Stimulated activated CD8-positive, alpha-beta memory T cell treated with anti-CD3 and anti-CD28 coated beads, Interleukin-4, amount 100 ng/mL, for 1 hour (primary cell): ENCODE measurements around the gene RGMA.
"Not testable (repeated sequence)": the region's sequence is repeated elsewhere in the genome, so short reads cannot be mapped to it uniquely, and the experiment has no call there.

Source experiments
- DNase-seq, 2 donors: peaks; one replicate each; pipeline ENCODE4 v3.0.0-alpha.2; 2020; ENCODE audit warnings: low read depth in 2 of 2, low spot score in 1 of 2

Gene RGMA

GRCh38 chr15:93035092-93035915 is 53.7 kb downstream of the RGMA start:
- no peak for DNase-seq

- DNase-seq = no peak
These were observed 54.5 kb downstream of the RGMA start for GRCh38 chr15:93034512-93034911.

DNA sequence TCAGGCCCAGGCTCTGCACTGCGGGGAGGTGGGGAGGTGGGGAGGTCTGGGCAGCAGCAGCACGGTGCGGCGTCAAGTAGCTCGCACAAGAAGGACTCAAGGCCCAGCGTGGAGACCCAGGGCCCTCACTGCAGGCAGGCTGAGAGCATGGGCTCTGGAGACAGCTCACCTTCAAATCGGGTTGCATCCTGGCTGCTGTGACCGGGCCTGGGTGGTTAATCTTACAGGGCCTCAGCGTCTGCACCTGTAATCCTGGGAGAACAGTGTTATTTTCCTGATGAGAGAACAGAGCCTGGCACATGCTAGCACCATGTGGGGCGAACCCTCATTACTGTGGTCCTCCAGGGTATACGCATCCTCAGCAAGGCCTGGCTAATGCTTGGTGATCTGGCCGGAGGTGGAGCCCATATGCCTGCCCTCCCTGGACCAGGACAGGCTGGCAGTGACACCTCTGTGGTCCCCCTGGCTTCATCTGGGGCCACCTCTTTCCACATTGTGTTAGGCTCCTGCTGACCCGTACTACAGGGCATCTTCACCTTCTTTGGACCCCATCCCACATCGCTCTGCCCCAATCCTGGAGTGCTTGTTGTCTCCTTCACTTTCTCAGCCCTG is 55.5 kb downstream of the RGMA start:
- DNase-seq = no peak

DNA sequence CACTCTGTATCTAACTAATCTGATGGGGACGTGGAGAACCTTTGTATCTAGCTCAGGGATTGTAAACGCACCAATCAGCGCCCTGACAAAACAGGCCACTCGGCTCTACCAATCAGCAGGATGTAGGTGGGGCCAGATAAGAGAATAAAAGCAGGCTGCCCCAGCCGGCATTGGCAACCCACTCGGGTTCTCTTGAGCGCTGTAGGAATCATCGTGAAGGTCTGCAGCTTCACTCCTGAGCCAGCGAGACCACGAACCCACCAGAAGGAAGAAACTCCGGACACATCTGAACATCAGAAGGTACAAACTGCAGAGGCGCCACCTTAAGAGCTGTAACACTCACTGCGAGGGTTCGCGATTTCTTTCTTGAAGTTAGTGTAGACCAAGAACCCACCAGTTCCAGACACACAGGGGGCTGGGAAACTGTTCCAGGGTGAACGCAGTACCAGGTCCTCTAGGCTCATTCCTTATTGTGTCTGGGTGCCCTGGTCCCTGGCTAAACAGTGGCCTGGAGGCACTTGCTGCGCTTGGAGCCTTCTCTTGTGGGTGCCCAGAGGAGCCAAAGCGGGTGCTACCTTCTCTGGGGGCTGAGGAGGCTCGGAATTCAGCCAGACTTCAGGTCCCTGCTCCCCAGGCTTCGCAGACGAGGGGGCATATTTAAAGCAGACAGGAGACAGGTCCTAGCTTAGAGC is 56.4 kb downstream of the RGMA start:
- not testable (repeated sequence) for DNase-seq

GRCh38 chr15:93031557-93032384 is 57.2 kb downstream of the RGMA start:
- not testable (repeated sequence) for DNase-seq

DNA sequence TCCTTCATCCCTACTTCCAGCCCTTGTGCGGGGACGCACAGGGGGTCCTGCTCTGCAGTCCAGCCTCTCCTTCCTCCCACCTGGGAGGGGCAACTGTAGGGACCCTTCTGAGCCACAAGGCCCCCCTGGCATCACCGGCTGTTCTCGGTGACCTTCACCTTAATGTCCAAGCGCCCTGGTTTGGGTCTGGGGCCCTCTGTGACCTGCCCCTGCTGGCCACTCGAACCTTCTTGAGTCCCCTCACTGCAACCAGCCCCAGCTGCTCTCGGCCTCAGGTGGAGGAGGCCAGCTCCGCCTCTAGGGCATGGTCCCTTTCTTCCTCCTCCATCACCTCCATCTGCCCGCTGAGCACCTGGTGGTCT is 57.9 kb downstream of the RGMA start:
- DNase-seq = no peak

- peak; percentile 20 to 33 for DNase-seq
These were observed 58.4 kb downstream of the RGMA start for GRCh38 chr15:93030430-93031102.

- DNase-seq = no peak
These were observed 59.1 kb downstream of the RGMA start for GRCh38 chr15:93029836-93030429.

DNA sequence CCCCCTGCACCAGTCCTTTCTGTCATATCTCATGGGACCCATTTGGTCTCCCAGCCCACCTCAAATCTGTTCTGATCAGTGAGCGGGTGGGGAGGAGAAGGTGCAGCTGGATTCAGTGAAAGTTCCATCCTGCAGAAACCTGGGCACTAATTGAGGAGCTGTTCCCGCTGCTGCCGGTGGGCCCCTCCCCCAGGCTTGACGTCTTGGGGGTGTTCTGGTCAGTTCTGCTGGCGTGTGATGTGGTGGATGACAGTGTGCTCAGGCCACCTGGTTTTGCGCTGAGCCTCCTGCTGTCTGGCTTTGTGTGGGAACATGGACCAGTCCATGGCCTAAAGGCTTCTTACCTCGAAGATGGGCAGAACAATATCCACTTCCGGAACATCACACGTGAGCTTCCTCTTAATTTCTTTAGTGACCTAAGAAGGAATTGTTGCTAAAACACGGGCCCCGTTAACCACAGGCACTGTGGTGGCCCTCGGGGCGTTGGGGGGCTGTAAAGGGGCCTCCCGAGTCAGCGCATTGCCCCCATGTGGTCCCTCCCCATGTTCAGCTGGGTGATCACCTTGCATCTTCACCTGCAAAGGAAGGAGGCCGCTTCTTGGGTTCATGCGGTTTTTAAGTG is 59.7 kb downstream of the RGMA start:
- no peak for DNase-seq

- DNase-seq = no peak
These were observed 60.3 kb downstream of the RGMA start for GRCh38 chr15:93028632-93029213.

DNA sequence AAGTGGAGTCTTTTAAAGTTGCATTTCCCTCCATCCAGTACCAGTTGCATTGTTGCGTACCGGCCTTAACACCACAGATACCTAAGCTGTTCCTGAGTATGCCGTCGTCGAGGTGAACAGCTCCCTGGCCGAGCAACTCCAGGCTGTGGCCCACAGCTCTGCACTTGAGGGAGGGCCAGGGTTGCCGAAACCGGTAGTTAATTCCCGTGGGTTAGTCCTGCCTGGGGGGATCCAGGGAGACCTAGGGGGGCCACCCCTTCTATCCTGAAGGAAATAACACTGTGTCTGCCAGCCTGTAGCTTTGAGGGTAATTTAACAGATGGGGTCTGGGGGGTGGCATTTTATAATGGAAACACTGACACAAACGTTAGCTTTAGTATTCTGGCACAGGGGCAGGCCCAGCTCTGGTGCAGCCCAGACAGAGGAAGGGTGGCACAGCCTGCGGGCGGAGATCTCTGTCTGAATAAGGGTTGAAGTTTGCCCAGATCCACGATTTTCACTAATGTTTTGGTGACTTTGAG is 60.8 kb downstream of the RGMA start:
- DNase-seq = no peak

DNA sequence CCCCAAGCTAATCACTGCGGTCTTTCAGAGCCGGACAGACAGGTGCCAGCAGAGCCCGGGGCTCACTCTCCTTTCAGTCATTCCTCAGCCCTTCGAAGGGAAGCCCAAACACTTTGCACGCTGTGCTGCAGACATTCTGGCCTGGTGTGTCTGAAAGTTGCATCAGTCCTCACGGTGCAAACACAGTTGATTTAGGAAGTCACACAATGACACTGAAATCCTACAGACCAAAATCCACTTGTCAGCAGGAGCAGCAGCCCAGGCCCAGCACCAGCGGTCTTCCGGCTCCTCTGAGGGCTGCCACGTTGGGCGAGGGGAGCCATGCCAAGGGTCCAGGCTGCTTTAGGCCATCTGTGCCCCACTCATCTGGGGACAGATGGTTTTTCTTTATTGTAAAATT is 61.6 kb downstream of the RGMA start:
- DNase-seq = no peak

DNA sequence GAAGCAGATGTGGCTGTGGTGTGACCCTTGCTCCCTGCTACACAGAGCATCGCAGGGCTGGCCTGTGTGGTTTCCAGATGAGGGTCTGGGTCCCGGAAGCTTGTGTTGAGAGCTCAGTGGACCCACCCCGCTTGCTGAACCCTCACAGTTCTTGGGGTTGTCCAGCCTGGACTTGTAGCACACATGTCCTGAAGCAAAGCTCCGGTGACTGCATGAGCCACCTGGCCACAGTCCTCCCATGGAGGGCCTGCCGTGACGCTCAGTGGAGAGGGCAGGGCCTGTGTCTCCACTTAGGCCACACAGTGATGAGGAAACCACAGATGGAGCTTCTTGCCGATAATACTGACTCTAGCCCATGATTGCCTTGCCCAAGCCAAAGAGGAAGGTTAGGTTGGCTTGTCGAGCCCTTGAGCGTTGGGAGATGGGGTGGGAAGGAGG is 62.6 kb downstream of the RGMA start:
- DNase-seq = no peak

GRCh38 chr15:93025625-93025982 is 63.4 kb downstream of the RGMA start:
- no peak for DNase-seq

DNA sequence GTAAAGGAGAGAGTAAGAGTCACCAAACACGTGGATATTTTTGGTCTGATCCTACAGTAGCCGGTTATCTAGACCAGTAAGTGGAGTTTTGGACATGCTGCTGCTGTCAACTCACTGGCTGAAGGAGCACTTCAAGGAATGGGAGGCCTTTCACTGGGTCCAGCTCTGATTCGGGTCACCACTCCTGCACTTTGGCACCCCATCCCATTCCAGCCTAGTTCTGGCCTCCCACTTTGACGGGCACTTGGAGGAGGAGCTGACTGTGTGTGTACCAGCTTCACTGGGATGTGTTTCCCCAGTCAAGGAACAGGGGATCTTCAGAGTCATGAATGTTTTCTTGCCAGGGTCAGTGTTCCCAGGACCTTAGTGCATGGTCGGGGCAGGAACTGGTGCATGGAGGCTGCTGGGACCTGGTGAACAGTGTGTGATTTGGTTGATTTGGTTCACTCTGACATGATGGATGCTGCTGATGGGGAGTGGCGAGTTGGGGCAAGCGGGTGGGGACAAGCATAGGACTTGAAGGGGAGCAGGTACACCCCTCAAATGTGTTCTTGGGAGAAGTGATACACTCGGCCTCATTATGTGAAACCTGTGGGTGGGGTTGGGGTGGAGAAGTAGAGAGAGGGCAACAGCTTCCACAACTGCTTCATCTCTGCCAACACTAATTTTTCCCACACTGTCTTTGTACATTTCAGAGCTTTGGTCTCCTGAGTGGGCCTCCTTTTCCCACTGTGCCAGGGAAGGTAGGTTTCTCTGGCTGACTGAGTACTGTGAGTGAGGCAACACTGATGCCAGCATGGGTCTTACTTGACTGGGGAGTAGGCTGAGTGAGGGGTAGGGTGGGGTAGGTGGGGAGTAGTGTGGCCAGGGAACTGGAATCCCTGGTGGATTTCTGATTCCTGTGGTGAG is 64.0 kb downstream of the RGMA start:
- no peak for DNase-seq

GRCh38 chr15:93024293-93024692 is 64.7 kb downstream of the RGMA start:
- no peak for DNase-seq

DNA sequence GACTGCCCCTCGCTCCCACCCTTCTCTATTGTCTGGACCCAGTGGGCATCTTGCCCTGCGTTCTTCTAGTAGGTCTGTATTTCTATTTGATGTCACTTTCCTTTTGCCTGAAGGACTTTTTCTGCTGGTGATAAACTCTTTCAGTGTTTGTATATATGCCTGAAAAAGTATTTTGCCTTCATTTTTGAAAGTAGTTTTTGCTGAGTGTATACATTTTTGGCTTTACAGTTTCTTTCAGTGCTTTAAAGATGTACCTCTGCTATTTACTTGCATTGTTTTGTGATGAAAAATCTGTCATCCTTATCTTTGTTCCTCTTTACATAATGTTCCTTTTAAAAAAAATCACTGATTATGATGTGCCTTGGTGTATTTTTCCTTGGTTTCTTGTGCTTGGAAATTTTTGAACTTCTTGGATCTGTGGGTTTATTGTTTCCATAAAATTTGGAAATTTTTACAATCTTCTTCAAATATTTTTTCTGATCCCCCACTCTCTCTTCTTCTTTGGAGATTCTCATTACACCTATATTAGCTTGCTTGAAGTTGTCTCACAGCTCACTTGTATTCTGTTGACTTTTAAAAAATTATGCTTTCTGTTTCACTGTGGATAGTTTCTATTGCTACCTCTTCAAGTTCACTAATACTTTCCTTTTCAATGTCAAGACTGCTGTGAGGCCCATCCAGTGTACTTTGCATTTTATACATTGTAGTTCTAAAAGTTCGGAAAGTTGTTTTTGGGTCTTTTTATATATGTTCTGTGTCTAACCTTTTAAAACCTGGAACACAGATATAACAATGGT is 67.8 kb downstream of the RGMA start:
- DNase-seq = no peak

DNA sequence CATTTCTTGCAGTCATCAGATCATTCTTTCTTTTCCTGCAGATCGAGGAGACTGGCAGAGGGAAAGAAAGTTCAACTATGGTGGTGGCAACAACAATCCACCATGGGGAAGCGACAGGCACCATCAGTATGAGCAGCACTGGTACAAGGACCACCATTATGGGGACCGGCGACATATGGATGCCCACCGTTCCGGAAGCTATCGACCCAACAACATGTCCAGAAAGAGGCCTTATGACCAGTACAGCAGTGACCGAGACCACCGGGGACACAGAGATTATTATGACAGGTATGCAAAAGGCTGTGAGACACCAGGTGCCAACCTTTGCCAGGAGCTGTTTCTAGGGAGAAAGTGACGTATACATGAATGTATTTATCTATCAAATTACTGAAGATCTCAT is 69.0 kb downstream of the RGMA start:
- no peak for DNase-seq
